Testis (tissue), 2 donors: ENCODE results near the gene PPY.

Experiments
- CTCF ChIP-seq, 3 experiments: fragments of 450-650 bp in 2 of 3; fragments of 200-600 bp in 1 of 3; sonication (generic) in 1 of 3; IDR thresholded peaks; one replicate each; pipeline ENCODE4 v1.5.1; 2016 to 2019; ENCODE audit warnings: antibody characterized with exemption in 3 of 3, mild to moderate bottlenecking in 2 of 3, moderate library complexity in 1 of 3
- POLR2A ChIP-seq: fragments of 450-650 bp; IDR thresholded peaks from one replicate; pipeline ENCODE4 v1.6.1; 2017; ENCODE audit warnings: antibody characterized with exemption, mild to moderate bottlenecking, moderate library complexity

- TF ChIP-seq CTCF (IDR thresholded peaks at IDR 0.05) (no peak), POLR2A (no peak)
Measured at GRCh38 chr17:43950554-43950953, 8.3 kb upstream of the PPY start.
